SK-N-SH (cell line): ENCODE measurements around the gene MGAT4B.

ENCODE experiments used
- CHD2 ChIP-seq: fragments of 150-350 bp; IDR thresholded peaks from 2 replicates; pipeline ENCODE4 v1.6.1; 2018; ENCODE audit warnings: low read length; ENCODE audit not compliant: partially characterized antibody
- CTCF ChIP-seq: fragments of 200-600 bp; sonication (generic); IDR thresholded peaks from 2 replicates; pipeline ENCODE4 v1.6.1; 2017; ENCODE audit warnings: antibody characterized with exemption, mild to moderate bottlenecking, moderate library complexity
- EP300 ChIP-seq, 2 experiments: IDR thresholded peaks; 2 replicates each; pipeline versions ENCODE4 v1.4.0 to v1.6.1; 2012; ENCODE audit warnings: borderline replicate concordance in 1 of 2, low read depth in 1 of 2, low read length in 1 of 2
- EZH2phosphoT487 ChIP-seq: fragments of 200-600 bp; sonication (generic); IDR thresholded peaks from 2 replicates; pipeline ENCODE4 v1.6.1; 2017; ENCODE audit warnings: low read depth, mixed run types, mild to moderate bottlenecking, antibody characterized with exemption, moderate library complexity, borderline replicate concordance
- JUND ChIP-seq: IDR thresholded peaks from 2 replicates; pipeline ENCODE4 v1.4.0; 2012
- NRF1 ChIP-seq: IDR thresholded peaks from 2 replicates; pipeline ENCODE4 v1.6.1; 2012; ENCODE audit warnings: low read depth, mild to moderate bottlenecking, low read length
- RCOR1 ChIP-seq: fragments of 150-350 bp; IDR thresholded peaks from 2 replicates; pipeline ENCODE4 v1.6.1; 2017; ENCODE audit warnings: antibody characterized with exemption, low read length
- RFX5 ChIP-seq: IDR thresholded peaks from 2 replicates; pipeline ENCODE4 v1.6.1; 2012; ENCODE audit warnings: mild to moderate bottlenecking, improper control_type of control experiment, low read length
- SIN3A ChIP-seq: IDR thresholded peaks from 2 replicates; pipeline ENCODE4 v1.6.1; 2012; ENCODE audit warnings: low read depth, mild to moderate bottlenecking, low read length, moderate library complexity, borderline replicate concordance
- SMC3 ChIP-seq: IDR thresholded peaks from 2 replicates; pipeline ENCODE4 v1.6.1; 2012; ENCODE audit warnings: low read depth, low read length, improper control_type of control experiment
- USF2 ChIP-seq: fragments of 150-350 bp; IDR thresholded peaks from 2 replicates; pipeline ENCODE4 v1.6.1; 2017; ENCODE audit warnings: antibody characterized with exemption, low read length, low read depth, borderline replicate concordance

- TF ChIP-seq EZH2phosphoT487 (no peak), SMC3 (no peak), EP300 (IDR thresholded peaks at IDR 0.05; ENCODE audit: borderline replicate concordance in 1 of 2, low read depth in 1 of 2, low read length in 1 of 2) (no peak), JUND (no peak), CTCF (no peak), USF2 (no peak), RCOR1 (no peak), CHD2 (no peak), SIN3A (no peak), NRF1 (no peak), RFX5 (no peak)
Observed at GRCh38 chr5:179788193-179788854, 18.3 kb downstream of the MGAT4B start.
